Measurements from ENCODE around the gene KCNT2. TPM values are rescaled to one million over a fixed set of nuclear protein-coding genes. Genes with fewer than 3 reads are reported as not detected.
A peak's percentile ranks its signal among the peaks of the same experiment; 100 is the strongest.

The KCNT2 gene
- total and polyA plus RNA-seq, 2 experiments from 2014 or later = 0.14 to 0.32 TPM

- Histone ChIP-seq H3F3A (ENCODE audit: insufficient read depth) (peaks cover 21% of the 10 kb centered on the region), H3K4me3 (no peak overlapping the region), H3K36me3 (ENCODE audit: low read depth) (no peaks in the 10 kb centered on the region), H4K20me1 (ENCODE audit: insufficient read depth) (no peaks in the 10 kb centered on the region), H3K4me2 (ENCODE audit: unreplicated experiment) (no peak overlapping the region), H2AFZ (no peak overlapping the region), H3K9me2 (ENCODE audit: insufficient read depth) (no peaks in the 10 kb centered on the region), H3K4me1 (ENCODE audit: insufficient read depth) (peaks cover 21% of the 10 kb centered on the region), H3K27me3 (replicated peaks; ENCODE audit: insufficient read depth) (no peaks in the 10 kb centered on the region), H3K9me3 (ENCODE audit: low read depth) (no peaks in the 10 kb centered on the region), H3K27ac (no peak overlapping the region), H3K79me2 (ENCODE audit: insufficient read depth) (no peaks in the 10 kb centered on the region), H3K9ac (no peak overlapping the region)
- in situ Hi-C loops (cut with MboI) = no loop called here
- TF ChIP-seq EZH2 (IDR thresholded peaks at IDR 0.05; ENCODE audit: insufficient read depth, poor library complexity, severe bottlenecking) (no peak), EZH2phosphoT487 (IDR thresholded peaks at IDR 0.05; ENCODE audit: insufficient read depth, low read depth) (no peak)
- peak; percentile 5 for DNase-seq
- WGBS, 2 experiments (ENCODE audit: low coverage in 1 of 2, low lambda C conversion rate in 2 of 2, missing lambda C conversion rate in 2 of 2) = 88 to 95% methylated on average over 2 of the region's 2 CpGs
These were observed 198.7 kb downstream of the KCNT2 start for GRCh38 chr1:196409586-196409985.

DNA sequence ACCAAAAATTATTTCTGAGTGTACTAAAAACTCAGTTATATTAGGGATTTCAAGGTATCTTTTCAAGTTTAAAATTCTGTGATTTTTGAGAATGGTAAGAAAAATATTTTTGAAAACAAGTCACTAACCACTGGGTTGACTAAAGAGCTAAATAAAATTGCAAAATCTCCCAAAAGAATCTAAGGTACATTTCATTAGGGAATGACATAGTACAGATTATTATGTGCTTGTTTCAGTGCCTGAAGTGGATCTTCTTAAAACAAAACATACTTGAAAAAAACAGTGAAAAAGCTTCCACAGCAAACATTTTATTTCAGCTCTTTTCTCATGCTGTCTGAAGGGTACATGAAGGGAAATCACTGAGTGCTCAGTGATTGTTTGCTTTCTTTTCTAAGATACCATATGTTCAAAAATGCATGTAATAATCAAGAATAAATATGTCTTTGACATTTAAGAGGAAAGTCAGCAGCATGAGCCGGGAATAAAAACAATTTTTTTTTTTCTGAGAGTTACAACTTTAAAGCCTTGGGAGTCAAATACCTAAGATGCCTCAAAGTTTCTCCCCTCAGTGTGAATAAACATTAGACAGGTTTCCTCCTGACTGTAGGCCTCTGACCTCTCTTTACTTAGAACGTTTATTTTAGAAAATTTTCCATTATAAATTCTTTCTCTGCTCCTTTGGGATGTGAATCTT lies 200.7 kb downstream of the KCNT2 start:
- Histone ChIP-seq H3K4me3 (no peak overlapping the region), H4K20me1 (ENCODE audit: insufficient read depth) (no peaks in the 10 kb centered on the region), H3K27ac (peak overlapping the region; percentile 17), H3K36me3 (ENCODE audit: low read depth) (no peaks in the 10 kb centered on the region), H3K4me2 (ENCODE audit: unreplicated experiment) (peak overlapping the region; percentile 23), H3K79me2 (ENCODE audit: insufficient read depth) (no peaks in the 10 kb centered on the region), H3K9me3 (ENCODE audit: low read depth) (no peaks in the 10 kb centered on the region), H3K4me1 (ENCODE audit: insufficient read depth) (peaks cover 21% of the 10 kb centered on the region), H2AFZ (peak overlapping the region; percentile 73), H3K9me2 (ENCODE audit: insufficient read depth) (no peaks in the 10 kb centered on the region), H3K27me3 (replicated peaks; ENCODE audit: insufficient read depth) (no peaks in the 10 kb centered on the region), H3F3A (ENCODE audit: insufficient read depth) (peaks cover 21% of the 10 kb centered on the region), H3K9ac (0 out of 2 replicates have a peak overlapping the region, but pooled peaks have one; percentile 2)
- peak; percentile 40 for DNase-seq
- in situ Hi-C loops (cut with MboI) = no loop called here
- no peak for TF ChIP-seq EZH2 (IDR thresholded peaks at IDR 0.05; ENCODE audit: insufficient read depth, poor library complexity, severe bottlenecking)
- no peak for TF ChIP-seq EZH2phosphoT487 (IDR thresholded peaks at IDR 0.05; ENCODE audit: insufficient read depth, low read depth)
- WGBS, 2 experiments (ENCODE audit: low coverage in 1 of 2, low lambda C conversion rate in 2 of 2, missing lambda C conversion rate in 2 of 2) = 2 to 7% methylated on average over 2 of the region's 2 CpGs

GRCh38 chr1:196405839-196406238 lies 202.4 kb downstream of the KCNT2 start:
- Histone ChIP-seq H3K4me2 (ENCODE audit: unreplicated experiment) (no peak overlapping the region), H2AFZ (no peak overlapping the region), H3K36me3 (ENCODE audit: low read depth) (no peaks in the 10 kb centered on the region), H3K79me2 (ENCODE audit: insufficient read depth) (no peaks in the 10 kb centered on the region), H3K27me3 (replicated peaks; ENCODE audit: insufficient read depth) (no peaks in the 10 kb centered on the region), H3K9me3 (ENCODE audit: low read depth) (no peaks in the 10 kb centered on the region), H4K20me1 (ENCODE audit: insufficient read depth) (no peaks in the 10 kb centered on the region), H3K27ac (no peak overlapping the region), H3F3A (ENCODE audit: insufficient read depth) (peaks cover 25% of the 10 kb centered on the region), H3K4me3 (no peak overlapping the region), H3K9me2 (ENCODE audit: insufficient read depth) (no peaks in the 10 kb centered on the region), H3K9ac (no peak overlapping the region), H3K4me1 (ENCODE audit: insufficient read depth) (peaks cover 26% of the 10 kb centered on the region)
- TF ChIP-seq EZH2 (IDR thresholded peaks at IDR 0.05; ENCODE audit: insufficient read depth, poor library complexity, severe bottlenecking) (no peak), EZH2phosphoT487 (IDR thresholded peaks at IDR 0.05; ENCODE audit: insufficient read depth, low read depth) (no peak)
- no peak for DNase-seq
- 85 to 94% methylated on average over 2 of the region's 2 CpGs for WGBS, 2 experiments (ENCODE audit: low coverage in 1 of 2, low lambda C conversion rate in 2 of 2, missing lambda C conversion rate in 2 of 2)
- in situ Hi-C loops (cut with MboI) = no loop called here

DNA sequence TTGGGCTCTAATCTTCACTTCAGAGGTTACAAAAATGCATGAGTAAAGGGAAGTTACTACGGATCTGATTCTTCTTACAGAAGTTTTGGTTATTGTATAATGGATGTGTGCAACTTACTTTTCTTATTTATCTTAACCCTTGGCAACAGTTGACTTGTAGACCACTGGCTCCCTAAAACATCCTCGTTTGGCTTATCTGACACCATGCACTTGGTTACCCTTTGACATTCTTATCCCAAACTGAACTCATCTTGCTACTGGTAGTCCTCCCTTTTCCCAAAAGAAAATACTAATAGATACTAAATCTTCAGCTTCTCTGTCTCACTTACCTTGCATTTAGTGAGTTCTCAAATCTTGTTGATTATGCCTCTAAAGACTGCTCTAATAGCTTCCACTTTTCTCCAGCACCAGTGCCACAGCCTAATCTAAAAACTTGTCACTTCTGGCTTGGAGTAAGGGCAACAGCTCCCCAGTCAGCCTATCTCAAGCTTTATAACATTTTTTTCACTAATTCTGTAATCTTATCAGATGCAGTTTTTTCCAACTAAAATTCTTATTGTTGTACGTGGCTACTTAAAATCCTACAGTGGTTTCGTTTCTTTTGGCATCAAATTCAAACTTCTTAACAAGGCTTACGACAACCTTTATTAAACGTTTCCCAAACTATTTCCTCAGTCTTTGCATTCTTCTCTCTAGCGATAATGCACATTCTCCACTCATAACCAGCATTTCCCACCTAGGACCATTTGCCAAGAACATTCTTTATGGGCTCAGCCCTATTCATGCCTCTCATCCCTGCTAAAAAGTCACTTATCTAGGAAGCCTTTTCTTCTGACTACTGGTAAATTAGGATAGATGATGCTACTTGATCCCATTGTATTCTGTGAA lies 204.2 kb downstream of the KCNT2 start:
- TF ChIP-seq EZH2 (IDR thresholded peaks at IDR 0.05; ENCODE audit: insufficient read depth, poor library complexity, severe bottlenecking) (no peak), EZH2phosphoT487 (IDR thresholded peaks at IDR 0.05; ENCODE audit: insufficient read depth, low read depth) (no peak)
- Histone ChIP-seq H3K36me3 (ENCODE audit: low read depth) (no peaks in the 10 kb centered on the region), H2AFZ (no peak overlapping the region), H3F3A (ENCODE audit: insufficient read depth) (peaks cover 25% of the 10 kb centered on the region), H3K79me2 (ENCODE audit: insufficient read depth) (no peaks in the 10 kb centered on the region), H4K20me1 (ENCODE audit: insufficient read depth) (no peaks in the 10 kb centered on the region), H3K27ac (no peak overlapping the region), H3K9me2 (ENCODE audit: insufficient read depth) (no peaks in the 10 kb centered on the region; the same call in 1 of the 2 replicates), H3K9me3 (ENCODE audit: low read depth) (no peaks in the 10 kb centered on the region), H3K4me1 (ENCODE audit: insufficient read depth) (peaks cover 33% of the 10 kb centered on the region), H3K27me3 (replicated peaks; ENCODE audit: insufficient read depth) (no peaks in the 10 kb centered on the region), H3K9ac (no peak overlapping the region), H3K4me3 (no peak overlapping the region), H3K4me2 (ENCODE audit: unreplicated experiment) (no peak overlapping the region)
- in situ Hi-C loops (cut with MboI) = no loop called here
- peak; percentile 1 for DNase-seq
- 86 to 87% methylated on average over 7 of the region's 7 CpGs for WGBS, 2 experiments (ENCODE audit: low coverage in 1 of 2, low lambda C conversion rate in 2 of 2, missing lambda C conversion rate in 2 of 2)
